Stimulated activated naive CD8-positive, alpha-beta T cell treated with anti-CD3 and anti-CD28 coated beads, Interleukin-15, Interleukin-2, amounts not matched to agents 100 ng/mL and 50 ng/mL, for 24 hours (primary cell): Measurements from ENCODE around the gene DAB1.

Experiments
- H3K27ac Mint-ChIP-seq: one replicate; pipeline ENCODE4 v1.8.0; 2021; ENCODE audit warnings: mild to moderate bottlenecking, mixed read lengths
- H3K27me3 Mint-ChIP-seq: one replicate; pipeline ENCODE4 v1.8.0; 2021; ENCODE audit warnings: mixed read lengths
- H3K36me3 Mint-ChIP-seq: one replicate; pipeline ENCODE4 v1.8.0; 2021; ENCODE audit warnings: low read depth, mixed read lengths
- H3K4me1 Mint-ChIP-seq: one replicate; pipeline ENCODE4 v1.8.0; 2021; ENCODE audit warnings: low read depth, mixed read lengths
- H3K4me3 Mint-ChIP-seq: one replicate; pipeline ENCODE4 v1.8.0; 2021; ENCODE audit warnings: mild to moderate bottlenecking, mixed read lengths
- H3K9me3 Mint-ChIP-seq: one replicate; pipeline ENCODE4 v1.8.0; 2021; ENCODE audit warnings: mixed read lengths

Gene DAB1

GRCh38 chr1:57026624-57027354, 397.1 kb downstream of the DAB1 start:
- H3K9me3 Mint-ChIP-seq = peaks cover 8% of the 10 kb centered on the region
- H3K27ac Mint-ChIP-seq = no peak overlapping the region
- no peaks in the 10 kb centered on the region for H3K4me1 Mint-ChIP-seq
- no peaks in the 10 kb centered on the region for H3K27me3 Mint-ChIP-seq
- no peak overlapping the region for H3K4me3 Mint-ChIP-seq
- H3K36me3 Mint-ChIP-seq = no peaks in the 10 kb centered on the region

- H3K4me3 Mint-ChIP-seq = no peak overlapping the region
- H3K9me3 Mint-ChIP-seq = peaks cover 8% of the 10 kb centered on the region
- no peak overlapping the region for H3K27ac Mint-ChIP-seq
- H3K4me1 Mint-ChIP-seq = no peaks in the 10 kb centered on the region
- H3K36me3 Mint-ChIP-seq = no peaks in the 10 kb centered on the region
- H3K27me3 Mint-ChIP-seq = no peaks in the 10 kb centered on the region
Observed at GRCh38 chr1:57024855-57025254, 399.0 kb downstream of the DAB1 start.

- no peaks in the 10 kb centered on the region for H3K27me3 Mint-ChIP-seq
- H3K9me3 Mint-ChIP-seq = peaks cover 8% of the 10 kb centered on the region
- no peaks in the 10 kb centered on the region for H3K36me3 Mint-ChIP-seq
- no peak overlapping the region for H3K4me3 Mint-ChIP-seq
- no peak overlapping the region for H3K27ac Mint-ChIP-seq
- H3K4me1 Mint-ChIP-seq = no peaks in the 10 kb centered on the region
Observed at GRCh38 chr1:57024428-57024827, 399.4 kb downstream of the DAB1 start.

DNA sequence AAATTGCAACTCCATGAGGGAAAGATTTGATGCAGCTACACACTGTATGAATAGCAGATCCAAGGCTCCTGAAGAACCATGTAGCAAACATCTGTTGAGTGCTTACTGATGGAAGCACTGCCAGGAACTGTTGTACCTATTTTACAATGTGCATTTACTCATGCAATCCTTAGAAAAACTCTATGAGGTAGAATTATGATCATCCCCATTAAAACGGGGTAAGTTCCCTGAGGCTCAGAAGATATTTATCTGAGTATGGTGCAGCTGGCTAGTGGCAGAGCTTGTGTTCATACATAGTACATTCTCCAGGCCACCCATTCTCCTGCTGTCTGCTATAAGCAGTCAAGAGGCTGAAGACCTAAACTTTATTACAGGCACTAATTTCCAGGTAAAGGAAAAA, 403.6 kb downstream of the DAB1 start:
- Mint-ChIP-seq H3K27ac (no peak overlapping the region), H3K4me1 (no peaks in the 10 kb centered on the region), H3K4me3 (no peak overlapping the region), H3K27me3 (peaks cover 5% of the 10 kb centered on the region), H3K36me3 (no peaks in the 10 kb centered on the region), H3K9me3 (no peaks in the 10 kb centered on the region)

GRCh38 chr1:57019236-57019839, 404.5 kb downstream of the DAB1 start:
- Mint-ChIP-seq H3K9me3 (no peaks in the 10 kb centered on the region), H3K36me3 (no peaks in the 10 kb centered on the region), H3K27me3 (peaks cover 5% of the 10 kb centered on the region), H3K4me3 (no peak overlapping the region), H3K27ac (no peak overlapping the region), H3K4me1 (no peaks in the 10 kb centered on the region)

- Mint-ChIP-seq H3K36me3 (no peaks in the 10 kb centered on the region), H3K4me1 (no peaks in the 10 kb centered on the region), H3K27me3 (peaks cover 5% of the 10 kb centered on the region), H3K9me3 (no peaks in the 10 kb centered on the region), H3K4me3 (no peak overlapping the region), H3K27ac (no peak overlapping the region)
Observed at GRCh38 chr1:57018119-57018518, 405.7 kb downstream of the DAB1 start.

GRCh38 chr1:57017717-57018116, 406.1 kb downstream of the DAB1 start:
- H3K9me3 Mint-ChIP-seq = no peaks in the 10 kb centered on the region
- H3K4me1 Mint-ChIP-seq = no peaks in the 10 kb centered on the region
- no peaks in the 10 kb centered on the region for H3K36me3 Mint-ChIP-seq
- H3K27ac Mint-ChIP-seq = no peak overlapping the region
- H3K4me3 Mint-ChIP-seq = no peak overlapping the region
- peaks cover 5% of the 10 kb centered on the region for H3K27me3 Mint-ChIP-seq

DNA sequence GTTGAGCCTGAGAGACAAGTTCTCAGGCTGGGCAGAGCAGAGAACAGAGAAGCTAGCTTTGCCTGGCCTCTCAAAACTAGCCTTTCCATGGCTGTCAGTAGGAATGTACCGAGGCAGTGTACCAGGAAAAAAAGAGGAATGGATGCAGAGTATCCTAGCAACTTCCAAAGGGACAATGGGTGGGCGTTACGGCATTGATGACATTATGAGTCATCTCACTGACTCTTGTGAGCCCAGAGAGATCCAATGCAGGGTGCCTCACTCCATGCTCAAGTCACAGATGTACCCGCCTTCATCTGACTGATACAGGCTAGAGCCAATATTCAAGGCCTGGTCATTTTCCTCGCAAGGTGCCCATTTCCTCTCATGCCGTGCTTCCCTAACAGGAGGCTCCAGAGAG, 406.7 kb downstream of the DAB1 start:
- H3K27me3 Mint-ChIP-seq = peaks cover 5% of the 10 kb centered on the region
- no peaks in the 10 kb centered on the region for H3K9me3 Mint-ChIP-seq
- H3K27ac Mint-ChIP-seq = no peak overlapping the region
- no peaks in the 10 kb centered on the region for H3K4me1 Mint-ChIP-seq
- H3K4me3 Mint-ChIP-seq = no peak overlapping the region
- no peaks in the 10 kb centered on the region for H3K36me3 Mint-ChIP-seq

DNA sequence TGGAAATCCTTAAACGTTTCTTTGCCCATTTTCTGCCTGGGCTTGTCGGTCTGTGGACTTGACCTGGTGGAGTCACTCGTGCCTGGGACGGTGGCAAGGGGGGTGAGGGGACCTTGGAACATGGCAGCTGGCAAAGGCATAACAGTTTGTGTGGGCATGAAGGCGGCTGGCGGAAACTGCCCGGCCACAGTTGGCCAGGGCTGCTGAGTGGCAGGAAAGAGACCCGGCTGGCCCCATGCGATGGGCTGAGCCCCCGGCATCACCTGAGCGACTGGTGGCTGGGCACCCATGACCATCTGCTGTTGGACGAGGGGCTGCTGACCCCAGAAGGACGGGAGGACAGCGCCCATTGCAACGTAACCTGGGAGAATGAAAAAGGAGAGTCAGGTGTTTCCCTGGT, 408.8 kb downstream of the DAB1 start:
- Mint-ChIP-seq H3K4me1 (no peaks in the 10 kb centered on the region), H3K9me3 (no peaks in the 10 kb centered on the region), H3K27ac (no peak overlapping the region), H3K36me3 (no peaks in the 10 kb centered on the region), H3K4me3 (no peak overlapping the region), H3K27me3 (peaks cover 5% of the 10 kb centered on the region)

GRCh38 chr1:57013522-57013921, 410.3 kb downstream of the DAB1 start:
- Mint-ChIP-seq H3K4me3 (no peak overlapping the region), H3K27me3 (no peaks in the 10 kb centered on the region), H3K27ac (no peak overlapping the region), H3K9me3 (no peaks in the 10 kb centered on the region), H3K4me1 (no peaks in the 10 kb centered on the region), H3K36me3 (no peaks in the 10 kb centered on the region)

DNA sequence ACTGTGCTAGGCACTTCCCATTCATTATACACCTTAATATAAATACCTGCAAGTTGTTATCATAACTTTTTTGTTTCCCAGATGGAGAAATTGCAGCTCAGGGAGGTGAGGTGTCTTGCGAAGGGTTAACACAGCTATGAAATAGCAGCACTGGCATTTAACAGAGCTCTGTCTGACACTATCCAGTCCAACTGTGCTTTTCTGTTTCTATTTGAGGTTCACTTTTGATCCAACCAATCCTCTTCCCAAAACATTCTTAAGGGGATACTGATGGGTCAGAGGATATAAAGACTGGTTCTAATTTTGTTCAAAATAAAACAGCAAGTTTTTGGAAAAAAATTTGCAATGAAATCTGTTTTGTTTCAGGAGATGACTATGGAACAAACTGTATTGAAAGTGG, 411.5 kb downstream of the DAB1 start:
- no peaks in the 10 kb centered on the region for H3K27me3 Mint-ChIP-seq
- H3K4me1 Mint-ChIP-seq = no peaks in the 10 kb centered on the region
- no peak overlapping the region for H3K4me3 Mint-ChIP-seq
- no peak overlapping the region for H3K27ac Mint-ChIP-seq
- no peaks in the 10 kb centered on the region for H3K9me3 Mint-ChIP-seq
- no peaks in the 10 kb centered on the region for H3K36me3 Mint-ChIP-seq

DNA sequence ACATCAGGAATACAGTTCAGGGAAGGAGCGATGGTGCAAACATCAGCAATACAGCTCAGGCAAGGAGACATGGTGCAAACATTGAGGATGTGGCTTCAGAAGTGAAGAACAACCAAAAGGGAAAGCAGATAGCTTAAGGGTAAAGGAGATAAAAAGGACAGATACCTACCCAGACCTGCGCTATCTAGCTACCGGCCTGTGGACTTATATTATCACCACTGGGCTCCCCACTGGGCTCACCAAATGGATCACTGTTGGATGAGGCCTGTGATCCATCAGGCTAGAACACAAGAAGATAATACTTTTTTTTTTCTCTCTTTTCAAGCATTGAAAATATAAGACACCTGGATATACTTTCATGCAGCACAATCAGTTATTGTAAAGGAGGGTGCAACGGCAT, 413.3 kb downstream of the DAB1 start:
- no peaks in the 10 kb centered on the region for H3K27me3 Mint-ChIP-seq
- H3K9me3 Mint-ChIP-seq = no peaks in the 10 kb centered on the region
- H3K4me3 Mint-ChIP-seq = no peak overlapping the region
- H3K27ac Mint-ChIP-seq = no peak overlapping the region
- H3K36me3 Mint-ChIP-seq = no peaks in the 10 kb centered on the region
- no peaks in the 10 kb centered on the region for H3K4me1 Mint-ChIP-seq

DNA sequence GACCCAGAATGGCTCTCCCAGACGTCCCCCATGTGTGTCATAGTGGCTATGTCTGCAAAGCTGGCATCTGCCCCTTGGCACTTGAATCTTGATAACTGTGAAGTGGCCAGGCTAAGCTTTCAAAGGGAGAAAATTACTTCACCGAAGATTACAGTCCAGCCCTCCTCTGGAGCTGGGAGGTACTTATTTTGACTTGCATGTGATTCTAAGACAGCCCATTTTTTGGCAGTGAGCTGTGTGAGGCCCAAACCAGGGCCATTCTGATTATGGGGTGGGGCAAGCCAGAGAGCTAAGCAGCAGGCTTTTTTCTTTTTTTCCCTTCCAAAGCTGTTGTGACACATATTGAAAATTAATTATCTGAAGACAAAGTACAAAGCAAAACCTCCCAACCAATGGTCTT, 415.9 kb downstream of the DAB1 start:
- no peaks in the 10 kb centered on the region for H3K36me3 Mint-ChIP-seq
- no peaks in the 10 kb centered on the region for H3K4me1 Mint-ChIP-seq
- H3K4me3 Mint-ChIP-seq = no peak overlapping the region
- no peak overlapping the region for H3K27ac Mint-ChIP-seq
- H3K27me3 Mint-ChIP-seq = no peaks in the 10 kb centered on the region
- no peaks in the 10 kb centered on the region for H3K9me3 Mint-ChIP-seq

DNA sequence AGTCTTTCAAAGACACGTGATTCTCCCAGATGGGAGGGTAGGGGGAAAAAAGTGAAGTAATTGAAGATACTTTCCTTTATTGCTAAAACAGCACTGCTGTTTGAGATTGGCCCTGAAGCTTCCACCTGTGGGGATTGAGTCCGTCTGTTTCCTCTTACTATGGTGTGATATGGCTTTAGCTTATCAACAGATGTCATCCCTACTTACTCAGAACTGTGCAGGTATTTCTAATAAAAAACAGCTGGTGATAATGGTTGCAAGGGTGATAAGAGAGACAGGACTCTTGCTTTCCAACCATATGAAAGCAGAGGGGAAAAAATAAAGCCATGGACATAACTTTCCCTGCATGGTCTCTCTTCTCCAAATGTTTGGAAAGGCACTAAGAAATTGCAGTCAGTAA, 416.4 kb downstream of the DAB1 start:
- Mint-ChIP-seq H3K4me3 (no peak overlapping the region), H3K27me3 (no peaks in the 10 kb centered on the region), H3K9me3 (no peaks in the 10 kb centered on the region)

DNA sequence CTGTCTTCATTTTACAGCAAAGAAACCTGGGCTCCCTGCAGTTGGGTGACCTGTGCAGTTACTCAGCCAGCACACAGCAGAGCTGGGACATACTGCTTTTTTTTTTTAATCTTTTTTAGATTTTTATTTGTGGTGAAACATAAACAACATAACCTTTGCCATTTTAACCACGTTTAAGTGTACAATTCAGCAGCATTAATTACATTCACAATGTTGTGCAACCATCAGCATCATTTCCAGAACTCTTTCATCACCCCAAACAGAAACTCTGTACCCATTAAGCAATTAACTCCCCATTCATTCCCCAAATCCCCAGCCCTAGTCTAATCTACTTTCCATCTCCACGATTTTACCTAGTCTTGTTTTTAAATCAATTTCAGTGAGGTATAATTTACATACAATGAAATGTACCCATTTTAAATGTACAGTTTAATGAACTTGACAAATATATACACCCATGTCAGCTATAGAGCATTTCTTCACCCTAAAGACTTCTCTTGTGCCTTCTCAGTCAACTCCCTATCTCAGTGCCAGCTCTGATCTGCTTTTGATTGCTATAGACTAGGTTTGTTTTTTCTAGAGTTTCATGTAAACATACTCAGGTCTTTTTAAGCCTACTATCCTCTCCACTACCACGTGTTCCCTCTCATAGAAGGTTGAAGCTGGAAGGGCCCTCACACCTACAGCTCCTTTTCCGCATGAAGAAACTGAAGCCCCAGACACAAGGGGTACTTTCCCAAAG, 420.3 kb downstream of the DAB1 start:
- Mint-ChIP-seq H3K27me3 (no peaks in the 10 kb centered on the region), H3K36me3 (no peaks in the 10 kb centered on the region), H3K9me3 (peaks cover 7% of the 10 kb centered on the region), H3K27ac (no peak overlapping the region), H3K4me3 (no peak overlapping the region), H3K4me1 (no peaks in the 10 kb centered on the region)

More for the DNA sequence above, 416.4 kb downstream of the DAB1 start:
- H3K4me1 Mint-ChIP-seq = no peaks in the 10 kb centered on the region
- no peaks in the 10 kb centered on the region for H3K36me3 Mint-ChIP-seq
- no peak overlapping the region for H3K27ac Mint-ChIP-seq
